HG03060 (cell line): ENCODE data around the gene CALHM3.

Source experiments
- ATAC-seq: cut with Tn5 transposase; IDR thresholded peaks from one replicate; pipeline ENCODE4 v1.9.1; 2021; ENCODE audit warnings: low read depth, moderate number of reproducible peaks; ENCODE audit not compliant: unreplicated experiment

CALHM3 gene

GRCh38 chr10:103427866-103428265 is 51.2 kb downstream of the CALHM3 start:
- no peak for ATAC-seq

GRCh38 chr10:103423748-103424147 is 55.3 kb downstream of the CALHM3 start:
- ATAC-seq = no peak
